HEK293 (cell line): ENCODE measurements around the gene ELOVL6.

ENCODE experiments used
- CTCF ChIP-seq: fragments of 450-650 bp; formaldehyde crosslinking; IDR thresholded peaks from 2 replicates; pipeline ENCODE4 v1.5.1; 2016; ENCODE audit warnings: missing biosample characterization, missing genetic modification characterization
- TCF7L2 ChIP-seq: IDR thresholded peaks from 2 replicates; pipeline ENCODE4 v1.6.1; 2011; ENCODE audit warnings: low read depth, mild to moderate bottlenecking, inconsistent platforms, low read length, moderate library complexity, borderline replicate concordance
- WT1 ChIP-seq: fragments of 450-650 bp; formaldehyde crosslinking; IDR thresholded peaks from 2 replicates; pipeline ENCODE4 v1.5.1; 2016; ENCODE audit warnings: missing biosample characterization, missing genetic modification characterization
- ZNF148 ChIP-seq: fragments of 450-650 bp; formaldehyde crosslinking; IDR thresholded peaks from 2 replicates; pipeline ENCODE4 v1.5.0; 2017; ENCODE audit warnings: missing biosample characterization, missing genetic modification characterization, borderline replicate concordance

GRCh38 chr4:109999585-109999912, 198.9 kb downstream of the ELOVL6 start:
- TF ChIP-seq TCF7L2 = no peak
- TF ChIP-seq WT1 = no peak
- no peak for TF ChIP-seq ZNF148
- TF ChIP-seq CTCF (tag by site-specific recombination) = no peak
